Effector CD4-positive, alpha-beta T cell (primary cell): Measurements from ENCODE around the gene TMEM115.

ENCODE experiments used
- DNase-seq: peaks from one replicate; pipeline ENCODE4 v3.0.0-alpha.2; 2020
- total RNA-seq: gene quantifications from one replicate; lab custom pipeline; 2026; lab: John Stamatoyannopoulos, UW

The TMEM115 gene
- 38.5 reads per million, percentile 62 among the genes with 10 or more reads in this experiment for total RNA-seq

- peak; percentile 95 for DNase-seq
Measured at GRCh38 chr3:50358911-50359759, at the start of gene TMEM115. Gene TMEM115, minus strand, starts transcription at chr3:50359521. Its CDS starts 458 bp downstream, at chr3:50359063.

- no peak for DNase-seq
Measured at GRCh38 chr3:50408443-50408944, 49.2 kb upstream of the TMEM115 start.

GRCh38 chr3:50406487-50406886 is 47.2 kb upstream of the TMEM115 start:
- no peak for DNase-seq

- DNase-seq: peak; percentile 7
Measured at GRCh38 chr3:50405249-50405648, 45.9 kb upstream of the TMEM115 start.

- no peak for DNase-seq
Measured at GRCh38 chr3:50401978-50402595, 42.8 kb upstream of the TMEM115 start.

DNA sequence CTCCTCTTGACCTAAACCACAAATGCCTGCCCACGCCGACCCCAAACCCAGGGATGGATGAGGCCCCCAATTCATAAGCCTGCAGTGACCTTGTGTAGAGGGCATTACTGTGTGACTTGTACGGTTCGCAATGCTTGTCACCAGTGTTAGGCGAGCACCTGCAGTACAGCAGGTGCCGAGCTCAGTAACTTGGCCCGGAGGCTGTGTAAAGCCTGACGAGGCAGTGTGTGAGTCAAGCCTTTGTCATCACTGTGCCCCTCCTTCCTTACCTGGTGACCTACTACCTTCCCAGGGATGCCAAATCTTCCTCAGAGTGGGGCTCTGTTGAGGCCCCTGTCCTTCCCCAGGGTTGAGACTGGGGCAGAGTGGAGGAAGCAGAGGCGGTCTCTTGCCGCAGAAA is 37.2 kb upstream of the TMEM115 start:
- no peak for DNase-seq

- DNase-seq: no peak
Measured at GRCh38 chr3:50395070-50395860, 35.9 kb upstream of the TMEM115 start.

GRCh38 chr3:50393061-50393460 is 33.7 kb upstream of the TMEM115 start:
- DNase-seq: no peak

DNA sequence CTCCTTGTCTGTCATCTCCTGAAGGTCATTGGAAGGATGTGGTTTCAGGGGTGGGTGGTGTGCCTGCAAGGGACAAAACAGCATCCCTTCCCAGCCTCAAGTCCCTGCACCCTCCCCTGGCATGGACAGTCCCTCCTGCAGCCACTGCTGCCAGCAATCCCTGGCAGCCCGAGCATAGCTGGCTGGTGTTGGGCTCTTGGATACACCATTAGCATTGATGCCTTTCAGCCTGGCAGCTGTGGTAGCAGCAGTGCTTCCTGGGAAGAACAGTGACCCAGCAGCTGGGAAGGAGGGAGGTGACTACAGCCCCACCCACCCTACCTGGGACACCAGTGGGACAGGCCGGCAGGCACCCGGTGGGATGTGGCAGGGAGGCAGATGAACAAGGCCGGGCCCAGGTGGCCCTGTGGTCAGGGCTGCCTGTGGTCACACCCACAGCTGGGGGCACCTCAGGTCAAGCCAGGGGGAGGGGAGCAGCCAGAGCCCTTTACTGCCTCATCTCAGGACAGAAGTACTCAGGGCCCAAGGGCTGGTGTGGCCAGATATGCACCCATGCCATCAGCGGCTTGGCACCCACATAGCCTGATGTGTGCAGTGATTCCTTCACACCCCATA is 32.9 kb upstream of the TMEM115 start:
- DNase-seq: no peak

GRCh38 chr3:50390508-50391224 is 31.3 kb upstream of the TMEM115 start:
- no peak for DNase-seq

- no peak for DNase-seq
Measured at GRCh38 chr3:50389414-50389767, 30.1 kb upstream of the TMEM115 start.

- no peak for DNase-seq
Measured at GRCh38 chr3:50388720-50389413, 29.5 kb upstream of the TMEM115 start.

- DNase-seq: no peak
Measured at GRCh38 chr3:50388016-50388719, 28.8 kb upstream of the TMEM115 start.

- no peak for DNase-seq
Measured at GRCh38 chr3:50385754-50386153, 26.4 kb upstream of the TMEM115 start.

GRCh38 chr3:50383750-50384149 is 24.4 kb upstream of the TMEM115 start:
- no peak for DNase-seq

DNA sequence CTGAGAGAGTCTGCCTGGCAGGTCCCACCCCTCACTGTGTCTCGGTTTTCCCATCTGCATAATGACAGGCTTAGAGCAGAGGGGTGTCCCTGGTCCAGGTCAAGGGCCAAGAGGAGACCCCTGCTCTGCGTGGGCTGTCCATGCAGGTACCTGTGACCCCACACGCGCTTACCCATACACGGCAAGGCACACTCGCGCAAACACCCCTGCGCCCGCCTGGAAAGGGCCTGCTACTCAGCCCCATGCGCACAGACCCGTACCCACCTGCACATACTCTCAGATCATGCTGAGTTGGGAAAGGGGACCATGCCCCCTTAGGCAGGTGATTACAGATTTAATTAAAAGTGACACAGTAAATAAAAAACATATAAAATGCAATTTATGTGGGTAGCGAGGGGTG is 23.4 kb upstream of the TMEM115 start:
- DNase-seq: no peak

GRCh38 chr3:50381383-50381782 is 22.1 kb upstream of the TMEM115 start:
- DNase-seq: no peak

DNA sequence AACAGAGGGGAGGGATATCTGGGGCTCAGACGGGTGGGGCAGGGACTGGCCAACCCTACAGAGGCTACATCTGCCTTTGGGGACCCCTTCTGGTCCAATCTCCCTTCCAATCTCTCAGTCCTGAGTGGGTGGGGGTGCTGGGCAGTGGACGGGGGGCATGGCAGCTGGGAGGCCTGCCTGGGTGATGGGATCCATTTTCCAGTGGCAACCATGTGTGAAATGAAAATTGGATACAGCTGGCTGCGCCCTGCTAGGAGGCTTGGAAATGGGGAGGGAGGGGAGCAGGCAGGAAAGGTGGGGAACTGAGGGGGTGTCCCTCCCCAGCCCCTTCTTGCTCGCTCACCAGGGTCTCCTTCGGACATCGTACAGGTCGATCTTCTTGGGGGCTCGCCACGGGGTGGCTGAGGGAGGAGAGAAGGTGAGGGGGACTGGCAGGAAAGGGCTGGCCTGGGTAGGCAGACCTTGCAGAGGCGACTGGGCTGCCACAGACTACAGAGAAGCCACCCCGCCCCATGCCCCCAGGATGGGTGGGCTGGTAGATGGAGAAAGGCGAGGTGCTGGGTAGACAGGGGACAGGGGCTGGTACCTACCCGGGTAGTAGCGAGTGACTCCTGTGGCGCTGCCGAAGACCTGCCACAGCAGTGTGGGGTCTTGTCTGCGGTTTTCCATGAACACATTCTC is 21.2 kb upstream of the TMEM115 start:
- no peak for DNase-seq

DNA sequence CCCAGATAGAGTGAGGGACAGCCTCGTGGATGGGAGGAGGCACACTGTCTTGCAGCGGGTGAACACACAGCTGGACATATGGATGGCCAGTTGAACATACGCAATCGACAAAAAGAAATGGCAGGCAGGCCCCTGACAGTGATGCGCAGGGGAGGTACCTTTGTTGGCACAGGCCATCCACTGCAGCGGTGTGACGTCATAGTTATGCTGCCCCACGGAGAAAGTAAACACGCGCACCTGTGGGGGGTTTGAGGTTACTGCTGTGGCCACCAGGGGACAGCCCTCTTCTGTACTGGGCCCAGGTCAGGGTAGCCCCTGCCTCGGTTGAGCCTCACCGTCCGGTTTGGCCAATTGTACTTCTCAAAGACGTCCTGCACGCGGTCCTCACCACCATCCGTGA is 19.4 kb upstream of the TMEM115 start:
- no peak for DNase-seq

GRCh38 chr3:50378024-50378423 is 18.7 kb upstream of the TMEM115 start:
- DNase-seq: no peak
